ENCODE data around the gene ZDHHC8.

GRCh38 chr22:20139391-20140106, 7.9 kb downstream of the ZDHHC8 start:
- TF ChIP-seq, protein P1, sequence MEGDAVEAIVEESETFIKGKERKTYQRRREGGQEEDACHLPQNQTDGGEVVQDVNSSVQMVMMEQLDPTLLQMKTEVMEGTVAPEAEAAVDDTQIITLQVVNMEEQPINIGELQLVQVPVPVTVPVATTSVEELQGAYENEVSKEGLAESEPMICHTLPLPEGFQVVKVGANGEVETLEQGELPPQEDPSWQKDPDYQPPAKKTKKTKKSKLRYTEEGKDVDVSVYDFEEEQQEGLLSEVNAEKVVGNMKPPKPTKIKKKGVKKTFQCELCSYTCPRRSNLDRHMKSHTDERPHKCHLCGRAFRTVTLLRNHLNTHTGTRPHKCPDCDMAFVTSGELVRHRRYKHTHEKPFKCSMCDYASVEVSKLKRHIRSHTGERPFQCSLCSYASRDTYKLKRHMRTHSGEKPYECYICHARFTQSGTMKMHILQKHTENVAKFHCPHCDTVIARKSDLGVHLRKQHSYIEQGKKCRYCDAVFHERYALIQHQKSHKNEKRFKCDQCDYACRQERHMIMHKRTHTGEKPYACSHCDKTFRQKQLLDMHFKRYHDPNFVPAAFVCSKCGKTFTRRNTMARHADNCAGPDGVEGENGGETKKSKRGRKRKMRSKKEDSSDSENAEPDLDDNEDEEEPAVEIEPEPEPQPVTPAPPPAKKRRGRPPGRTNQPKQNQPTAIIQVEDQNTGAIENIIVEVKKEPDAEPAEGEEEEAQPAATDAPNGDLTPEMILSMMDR (IDR thresholded peaks at IDR 0.05 in 2 of 3, conservative IDR thresholded peaks at IDR 0.05 in 1 of 3; ENCODE audit: borderline replicate concordance in 1 of 3, insufficient read depth in 1 of 3, low read depth in 2 of 3, low read length in 2 of 3), result no peak
- no peak for TF ChIP-seq POLR2A (IDR thresholded peaks at IDR 0.05; ENCODE audit: borderline replicate concordance, extremely low read depth, insufficient read depth, insufficient read length)
- TF ChIP-seq EGR1 (IDR thresholded peaks at IDR 0.05; ENCODE audit: low read depth), result no peak
- TF ChIP-seq RAD21 (IDR thresholded peaks at IDR 0.05; ENCODE audit: low read depth), result no peak
- TF ChIP-seq TCF7L2 (IDR thresholded peaks at IDR 0.05; ENCODE audit: borderline replicate concordance, extremely low read depth, insufficient read depth, insufficient read length), result no peak
- TF ChIP-seq EZH2phosphoT487 (IDR thresholded peaks at IDR 0.05; ENCODE audit: borderline replicate concordance), result no peak
- TF ChIP-seq, protein P2, sequence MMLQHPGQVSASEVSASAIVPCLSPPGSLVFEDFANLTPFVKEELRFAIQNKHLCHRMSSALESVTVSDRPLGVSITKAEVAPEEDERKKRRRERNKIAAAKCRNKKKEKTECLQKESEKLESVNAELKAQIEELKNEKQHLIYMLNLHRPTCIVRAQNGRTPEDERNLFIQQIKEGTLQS (IDR thresholded peaks at IDR 0.05), result no peak
- TF ChIP-seq POLR2AphosphoS5 (IDR thresholded peaks at IDR 0.05; ENCODE audit: low read depth, low read length), result no peak
- no peak for TF ChIP-seq REST (IDR thresholded peaks at IDR 0.05; ENCODE audit: low read depth)
- no peak for TF ChIP-seq ZNF274 (IDR thresholded peaks at IDR 0.05; ENCODE audit: low read depth, low read length)
- TF ChIP-seq, protein P3, sequence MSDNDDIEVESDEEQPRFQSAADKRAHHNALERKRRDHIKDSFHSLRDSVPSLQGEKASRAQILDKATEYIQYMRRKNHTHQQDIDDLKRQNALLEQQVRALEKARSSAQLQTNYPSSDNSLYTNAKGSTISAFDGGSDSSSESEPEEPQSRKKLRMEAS (IDR thresholded peaks at IDR 0.05), result no peak
- TF ChIP-seq SP1 (IDR thresholded peaks at IDR 0.05; ENCODE audit: low read depth), result no peak
- no peak for TF ChIP-seq CEBPB (IDR thresholded peaks at IDR 0.05; ENCODE audit: low read depth)

Data from HCT116 (cell line).